Stimulated activated CD8-positive, alpha-beta memory T cell treated with anti-CD3 and anti-CD28 coated beads, Interleukin-7, amount 100 ng/mL, for 1 hour (primary cell): ENCODE data around the gene DYNC1I2.

Experiments
- DNase-seq, 2 donors: peaks; one replicate each; pipeline ENCODE4 v3.0.0-alpha.2; 2020; ENCODE audit warnings: low read depth in 2 of 2

DYNC1I2 gene

GRCh38 chr2:171687287-171688128 is at the start of gene DYNC1I2:
DYNC1I2 (plus strand) TSS chr2:171687469; CDS start chr2:171690156, 2,687 bp downstream.
- peak; percentile 38 to 49 for DNase-seq

GRCh38 chr2:171651667-171652415 is 35.4 kb upstream of the DYNC1I2 start:
- DNase-seq, result no peak

DNA sequence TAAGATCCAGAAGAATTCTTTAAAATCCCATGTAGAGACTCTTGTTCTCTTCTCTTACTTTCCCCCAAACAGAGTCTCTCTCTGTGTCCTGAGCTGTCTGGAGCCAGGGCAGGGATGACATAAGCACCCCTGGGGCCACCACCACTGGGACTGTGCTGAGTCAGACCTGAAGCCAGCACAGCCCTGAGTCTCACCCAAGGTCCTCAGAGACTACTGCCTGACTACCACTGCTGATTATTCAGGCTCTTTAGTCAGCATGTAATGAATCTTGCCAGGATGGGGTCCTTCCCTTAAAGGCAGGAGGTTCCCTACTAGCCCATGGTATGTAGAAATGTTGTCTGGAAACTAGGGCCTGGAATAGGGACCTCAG is 34.9 kb upstream of the DYNC1I2 start:
- no peak for DNase-seq

GRCh38 chr2:171655586-171655985 is 31.7 kb upstream of the DYNC1I2 start:
- DNase-seq, result no peak

- no peak for DNase-seq
These were observed 20.2 kb upstream of the DYNC1I2 start for GRCh38 chr2:171667041-171667440.

GRCh38 chr2:171668183-171668582 is 19.1 kb upstream of the DYNC1I2 start:
- DNase-seq, result no peak

GRCh38 chr2:171669121-171669520 is 18.1 kb upstream of the DYNC1I2 start:
- DNase-seq, result no peak

DNA sequence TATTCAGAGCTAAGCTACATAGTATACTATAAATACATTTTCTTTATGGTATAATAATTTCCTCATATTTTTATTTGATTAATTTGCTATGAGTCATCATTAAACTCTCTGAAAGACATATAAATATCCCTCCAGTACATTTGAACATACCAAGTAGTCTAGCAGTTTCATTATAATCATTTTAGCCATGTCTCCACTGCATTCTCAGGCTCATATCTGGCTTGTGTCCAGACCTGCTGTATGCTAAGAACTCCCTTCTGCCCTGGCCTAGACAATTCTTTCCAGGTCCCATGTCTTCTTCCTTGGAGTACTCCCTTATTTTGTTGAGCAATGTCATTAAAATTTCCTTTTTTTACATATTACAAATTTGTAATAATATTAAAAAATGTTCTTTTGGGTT is 16.6 kb upstream of the DYNC1I2 start:
- no peak for DNase-seq

GRCh38 chr2:171671867-171672266 is 15.4 kb upstream of the DYNC1I2 start:
- DNase-seq, result no peak

DNA sequence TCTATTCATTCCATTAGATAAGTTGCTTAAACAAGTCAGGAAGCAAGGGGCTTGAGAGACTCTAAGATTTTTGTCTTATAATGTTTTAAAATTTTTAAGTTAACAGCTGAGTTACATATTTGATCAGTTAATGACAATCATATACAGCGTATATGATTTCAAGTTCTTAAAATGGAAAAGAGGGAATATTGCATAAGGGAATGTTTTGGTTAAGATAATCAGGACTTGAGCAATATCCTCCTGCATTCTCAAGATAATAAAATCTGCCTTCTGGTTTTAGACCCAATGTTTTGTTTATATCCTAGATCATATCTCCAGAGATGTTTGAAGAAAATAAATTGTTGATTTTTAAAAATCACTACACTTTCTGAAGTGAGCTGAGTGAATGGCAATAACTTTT is 13.4 kb upstream of the DYNC1I2 start:
- no peak for DNase-seq

GRCh38 chr2:171675810-171676345 is 11.4 kb upstream of the DYNC1I2 start:
- DNase-seq, result no peak

DNA sequence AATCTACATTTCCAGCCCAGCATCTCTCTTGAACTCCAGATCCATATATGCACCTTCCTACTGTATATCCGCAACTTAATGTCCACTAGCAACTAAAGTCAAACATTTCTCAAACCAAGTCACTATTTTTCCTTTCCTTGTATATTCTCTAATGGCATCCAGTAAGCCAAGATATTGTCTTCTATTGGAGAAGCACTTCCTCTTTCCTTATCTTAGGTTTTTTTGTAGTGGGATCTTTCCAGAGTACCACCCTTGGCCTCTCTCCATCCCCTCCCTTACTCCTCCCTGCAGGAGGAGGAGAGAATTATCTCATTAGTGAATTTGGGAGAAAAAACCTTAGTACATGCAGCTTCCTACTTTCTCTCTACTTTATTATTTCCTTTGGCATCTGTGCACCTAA is 8.7 kb upstream of the DYNC1I2 start:
- DNase-seq, result no peak

DNA sequence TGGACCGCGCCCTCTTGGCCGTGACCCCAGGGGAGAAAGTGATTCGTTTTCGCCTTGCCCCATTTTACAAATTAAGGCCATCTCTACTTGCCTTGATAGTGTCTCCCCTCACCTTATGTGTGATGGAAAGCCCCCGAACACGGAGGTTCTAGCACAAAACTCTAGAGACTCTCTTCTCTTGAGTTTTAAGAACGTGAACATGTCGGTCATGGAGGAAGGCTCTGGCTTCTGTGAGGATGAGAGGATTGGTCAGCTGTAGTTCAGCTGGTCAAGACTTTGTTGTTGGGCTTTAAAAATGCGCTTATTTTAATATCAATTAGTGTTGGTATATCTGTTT is 828 bp downstream of the DYNC1I2 start:
- DNase-seq, result no peak

GRCh38 chr2:171692331-171692730 is 5.1 kb downstream of the DYNC1I2 start:
- no peak for DNase-seq

DNA sequence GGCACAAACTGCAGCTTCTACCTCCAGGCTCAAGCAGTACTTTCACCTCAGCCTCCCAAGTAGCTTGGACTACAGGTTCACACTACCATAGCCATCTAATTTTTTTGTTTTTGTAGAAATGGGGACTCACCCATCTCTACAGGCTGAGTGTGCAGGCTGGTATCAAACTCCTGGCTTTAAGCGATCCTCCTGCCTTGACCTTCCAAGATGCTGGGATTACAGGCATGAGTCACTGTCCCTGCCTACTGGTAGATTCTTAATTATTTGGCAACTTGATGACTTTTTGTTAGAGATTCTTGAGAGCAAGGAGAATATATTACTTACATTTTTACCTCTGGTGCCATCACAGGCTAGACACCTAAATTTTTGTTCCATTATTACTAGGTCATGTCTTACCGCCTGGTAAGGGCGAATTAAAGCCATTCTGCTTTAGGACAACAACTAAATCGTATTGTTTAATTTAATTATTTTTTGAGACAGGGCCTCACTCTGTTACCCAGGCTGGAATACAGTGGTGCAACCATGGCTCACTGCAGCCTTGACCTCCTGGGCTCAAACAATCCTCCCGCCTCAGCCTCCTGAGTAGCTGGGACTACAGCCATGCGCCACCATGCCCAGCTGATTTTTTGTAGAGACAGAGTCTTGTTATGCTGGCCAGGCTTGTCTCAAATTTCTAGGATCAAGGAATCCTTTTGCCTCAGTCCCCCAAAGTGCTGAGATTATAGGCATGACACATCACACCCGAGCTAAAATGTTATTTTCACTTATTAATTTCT is 15.7 kb downstream of the DYNC1I2 start:
- DNase-seq, result no peak

- no peak for DNase-seq
These were observed 16.5 kb downstream of the DYNC1I2 start for GRCh38 chr2:171703574-171704347.

GRCh38 chr2:171706152-171706803 is 19.0 kb downstream of the DYNC1I2 start:
- no peak for DNase-seq

DNA sequence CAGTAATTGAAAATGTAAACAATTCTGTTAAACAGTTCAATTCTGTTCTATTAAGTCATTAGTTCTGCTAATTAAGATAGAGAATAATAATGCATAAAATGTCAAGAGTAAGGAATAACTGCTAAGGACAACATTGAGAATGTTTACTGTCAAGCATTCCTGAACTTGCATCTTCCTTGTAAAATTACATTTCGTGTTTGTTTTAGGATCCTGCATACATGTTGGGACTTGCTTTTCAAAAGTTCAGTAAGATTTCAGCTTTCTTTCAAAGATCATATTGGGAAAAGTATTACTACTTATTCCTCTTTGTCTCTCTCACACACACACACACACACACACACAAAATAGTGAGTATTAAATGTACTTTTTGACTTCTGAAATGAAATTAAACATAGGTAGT is 20.5 kb downstream of the DYNC1I2 start:
- DNase-seq, result no peak

DNA sequence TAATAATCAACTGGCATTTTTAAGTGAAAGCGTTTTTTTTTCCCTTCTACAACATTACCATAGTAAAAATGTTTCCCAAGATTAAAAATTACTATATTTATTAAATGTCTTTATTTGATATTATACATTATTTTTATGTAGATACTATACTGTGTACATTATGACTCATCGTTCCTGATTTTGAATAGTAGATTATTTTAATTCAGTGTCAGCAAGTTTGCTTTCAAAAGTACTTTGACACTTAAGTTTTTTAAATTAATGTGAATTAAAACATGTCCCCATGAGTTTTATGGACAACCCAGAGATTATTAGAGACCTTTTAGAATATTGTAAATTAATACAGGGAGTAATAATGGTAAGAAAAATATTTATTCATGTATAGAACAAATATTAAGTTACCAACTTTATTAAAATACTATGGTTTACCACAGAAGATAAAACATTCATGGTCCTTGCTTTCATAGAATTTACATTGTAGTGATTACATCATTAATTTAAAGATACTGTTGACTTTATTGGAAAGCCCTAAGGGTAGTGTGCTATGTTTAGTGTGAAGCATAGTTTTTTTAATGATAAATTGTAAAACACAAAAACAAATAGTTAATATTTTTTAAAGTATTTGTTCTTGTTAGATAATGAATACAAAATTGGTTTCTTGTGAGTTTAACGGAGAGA is 21.9 kb downstream of the DYNC1I2 start:
- no peak for DNase-seq

DNA sequence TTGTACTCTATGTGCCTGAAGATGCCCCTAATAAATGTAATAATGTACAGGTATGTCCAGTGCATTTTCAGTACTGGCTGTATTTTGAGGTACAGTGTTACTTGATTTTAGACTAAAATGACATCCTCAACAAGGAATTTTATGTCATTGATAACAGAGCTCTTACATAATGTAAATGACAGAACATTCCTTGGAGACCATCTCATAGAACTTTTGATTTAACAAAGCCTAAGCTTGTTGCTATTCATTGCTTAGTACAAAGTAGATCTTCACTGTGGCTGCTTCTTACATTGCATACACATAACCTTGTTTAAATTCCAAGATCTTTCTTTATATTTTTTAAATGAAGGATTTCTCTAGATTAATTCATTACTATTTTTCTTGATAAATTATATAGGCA is 24.1 kb downstream of the DYNC1I2 start:
- DNase-seq, result no peak
